Thyroid gland (tissue), 4 donors: Measurements from ENCODE around the gene PLSCR1.

Experiments
- POLR2A ChIP-seq, 2 donors: fragments of 450-650 bp; IDR thresholded peaks; one replicate each; pipeline ENCODE4 v1.6.1; 2017; ENCODE audit warnings: antibody characterized with exemption in 2 of 2, mild to moderate bottlenecking in 2 of 2, moderate library complexity in 1 of 2
- TF ChIP-seq, protein P1 (sequence below), 6 experiments: fragments of 200-600 bp in 3 of 6; fragments of 450-650 bp in 3 of 6; sonication (generic) in 3 of 6; IDR thresholded peaks; one replicate each; pipeline ENCODE4 v1.5.1; 2016 to 2019; ENCODE audit warnings: antibody characterized with exemption in 6 of 6, mild to moderate bottlenecking in 2 of 6, inconsistent platforms in 1 of 6, moderate library complexity in 1 of 6

DNA sequence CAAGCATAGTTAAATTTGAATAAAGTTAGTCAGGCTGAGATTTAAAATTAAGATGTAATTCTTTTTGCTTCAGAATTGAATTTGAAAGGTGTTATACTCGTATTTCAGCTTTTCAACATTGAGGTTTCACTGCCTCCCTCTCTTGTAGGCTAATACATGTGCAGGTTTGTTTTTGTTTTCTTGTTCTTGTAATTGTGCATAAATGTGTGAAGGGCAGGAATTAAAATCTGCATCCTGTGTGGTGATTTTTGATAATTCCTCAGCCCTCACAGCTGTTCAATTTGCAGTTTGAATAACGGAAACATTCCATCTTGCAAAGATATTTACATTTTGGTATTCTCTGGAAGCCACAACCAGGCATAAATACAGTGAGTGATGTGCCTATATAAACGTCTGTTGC is 24.9 kb upstream of the PLSCR1 start:
- TF ChIP-seq, protein P1, sequence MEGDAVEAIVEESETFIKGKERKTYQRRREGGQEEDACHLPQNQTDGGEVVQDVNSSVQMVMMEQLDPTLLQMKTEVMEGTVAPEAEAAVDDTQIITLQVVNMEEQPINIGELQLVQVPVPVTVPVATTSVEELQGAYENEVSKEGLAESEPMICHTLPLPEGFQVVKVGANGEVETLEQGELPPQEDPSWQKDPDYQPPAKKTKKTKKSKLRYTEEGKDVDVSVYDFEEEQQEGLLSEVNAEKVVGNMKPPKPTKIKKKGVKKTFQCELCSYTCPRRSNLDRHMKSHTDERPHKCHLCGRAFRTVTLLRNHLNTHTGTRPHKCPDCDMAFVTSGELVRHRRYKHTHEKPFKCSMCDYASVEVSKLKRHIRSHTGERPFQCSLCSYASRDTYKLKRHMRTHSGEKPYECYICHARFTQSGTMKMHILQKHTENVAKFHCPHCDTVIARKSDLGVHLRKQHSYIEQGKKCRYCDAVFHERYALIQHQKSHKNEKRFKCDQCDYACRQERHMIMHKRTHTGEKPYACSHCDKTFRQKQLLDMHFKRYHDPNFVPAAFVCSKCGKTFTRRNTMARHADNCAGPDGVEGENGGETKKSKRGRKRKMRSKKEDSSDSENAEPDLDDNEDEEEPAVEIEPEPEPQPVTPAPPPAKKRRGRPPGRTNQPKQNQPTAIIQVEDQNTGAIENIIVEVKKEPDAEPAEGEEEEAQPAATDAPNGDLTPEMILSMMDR (IDR thresholded peaks at IDR 0.05): no peak
- no peak for TF ChIP-seq POLR2A (IDR thresholded peaks at IDR 0.05)
